Renal cortical epithelial cell (primary cell): ENCODE data around the gene ADH1C. TPM values are rescaled to one million over a fixed set of nuclear protein-coding genes. Genes with fewer than 3 reads are reported as not detected.
A peak's percentile ranks its signal among the peaks of the same experiment; 100 is the strongest.

Experiments
- DNase-seq: peaks from one replicate; pipeline ENCODE4 v3.0.0-alpha.2; 2011; ENCODE audit warnings: low read depth
- total RNA-seq: library from RNA; depleted of rRNA; stranded (reverse); fragments of >200 nt; gene quantifications from 2 replicates; pipeline ENCODE4 v1.2.3, GENCODE V29; 2014

Gene ADH1C
- total RNA-seq, 1 donor from 2014 or later: 0.35 TPM

- no peak for DNase-seq
Observed at GRCh38 chr4:99301376-99302164, 51.0 kb downstream of the ADH1C start.

GRCh38 chr4:99300934-99301333 lies 51.6 kb downstream of the ADH1C start:
- peak; percentile 86 for DNase-seq

- DNase-seq: no peak
Observed at GRCh38 chr4:99293357-99293756, 59.2 kb downstream of the ADH1C start.

GRCh38 chr4:99290848-99291786 lies 61.4 kb downstream of the ADH1C start, which contains the start of gene ADH1A:
ADH1A (minus strand) TSS chr4:99290985; CDS start chr4:99290914, 71 bp downstream.
- DNase-seq: no peak

Other genes with a start within 250 kb of the ADH1C start
- 0.10 TPM in 1 of 2 replicates, not detected in the other for gene ADH4, start 208.4 kb downstream of the ADH1C start, total RNA-seq
- gene ADH6, start 133.5 kb downstream of the ADH1C start, total RNA-seq: 1.1 TPM in 1 of 2 replicates, not detected in the other
- not detected in 2 replicates for gene ADH1A, start 61.8 kb downstream of the ADH1C start, total RNA-seq
- not detected in 2 replicates for gene ADH1B, start 31.3 kb downstream of the ADH1C start, total RNA-seq
- gene ADH7, start 82.6 kb upstream of the ADH1C start, total RNA-seq: not detected in 2 replicates
- not detected in 2 replicates for gene C4orf17, start 158.3 kb upstream of the ADH1C start, total RNA-seq
- 12.5 and 16.1 TPM in 2 replicates for gene TRMT10A, start 211.3 kb upstream of the ADH1C start, total RNA-seq
- gene MTTP, start 222.1 kb upstream of the ADH1C start, total RNA-seq: 0.17 TPM in 1 of 2 replicates, not detected in the other